Mesenteric fat pad (tissue), 1 donor: ENCODE results near the gene RPS23. TPM values are rescaled to one million over a fixed set of nuclear protein-coding genes. Genes with fewer than 3 reads are reported as not detected.
"Not testable (repeated sequence)": the region's sequence is repeated elsewhere in the genome, so short reads cannot be mapped to it uniquely, and the experiment has no call there.

Source experiments
- DNase-seq: peaks from one replicate; pipeline ENCODE4 v3.0.0-alpha.2; 2020; ENCODE audit warnings: low spot score
- total RNA-seq: library from RNA; stranded (reverse); fragmentation: NEBNext Ultra II Directional; extraction: Animal tissue kit (Norgen Biotek cat#: 25700); gene quantifications from one replicate; pipeline ENCODE4 v1.2.1, GENCODE V29; 2021
- donor health status: DM: yes; HTN: yes; CAD: no.

RPS23 gene
- total RNA-seq, 1 donor from 2014 or later, result 1,552 TPM

GRCh38 chr5:82290908-82291307 is 12.8 kb upstream of the RPS23 start:
- DNase-seq, result no peak

DNA sequence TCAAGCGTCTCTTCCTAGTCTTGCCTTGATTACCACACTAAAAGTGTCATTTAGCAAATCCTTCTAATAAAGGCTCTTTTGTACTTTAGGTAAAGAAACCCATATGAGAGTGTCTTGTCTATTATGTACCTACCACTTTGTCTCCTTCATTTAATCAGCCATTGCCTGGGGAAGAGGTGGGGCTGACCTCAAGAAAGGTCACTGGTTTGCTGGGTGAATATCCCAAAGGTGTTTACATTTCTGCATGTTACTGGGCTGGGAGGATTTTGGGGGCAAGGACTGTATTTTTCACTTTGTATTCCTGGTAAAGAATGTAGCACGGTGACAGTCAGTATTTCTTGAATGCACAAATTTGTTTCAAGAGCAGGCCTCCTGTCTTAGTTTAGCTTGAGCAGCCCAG is 11.9 kb upstream of the RPS23 start:
- no peak for DNase-seq

- no peak for DNase-seq
These were observed 9.5 kb upstream of the RPS23 start for GRCh38 chr5:82287625-82288024.

DNA sequence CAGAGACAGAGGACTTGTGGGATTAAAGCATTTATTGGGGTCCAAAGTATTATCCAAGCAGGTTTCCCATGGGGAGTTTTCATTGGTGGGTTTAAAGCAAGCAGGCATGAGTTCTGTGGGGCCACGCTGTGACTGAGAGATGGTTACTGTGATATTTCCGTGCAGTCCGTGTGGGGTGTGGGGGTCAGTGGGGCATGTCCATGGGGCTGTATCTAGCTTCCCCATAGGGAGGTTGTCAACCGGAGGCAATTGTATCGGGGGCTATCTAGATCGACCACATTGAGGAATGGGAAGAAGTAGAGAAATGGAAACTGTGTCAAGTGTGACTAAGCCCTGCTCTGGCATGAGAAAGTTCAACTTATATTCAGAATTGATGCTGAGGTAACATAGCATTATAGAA is 7.1 kb upstream of the RPS23 start:
- no peak for DNase-seq

- DNase-seq, result no peak
These were observed 5.7 kb upstream of the RPS23 start for GRCh38 chr5:82283893-82284292.

- no peak for DNase-seq
These were observed 687 bp upstream of the RPS23 start for GRCh38 chr5:82278711-82279370.

- no peak for DNase-seq
These were observed 554 bp downstream of the RPS23 start for GRCh38 chr5:82277613-82277986.

GRCh38 chr5:82276800-82277612 is 1.1 kb downstream of the RPS23 start:
- no peak for DNase-seq

GRCh38 chr5:82275216-82275664 is 2.9 kb downstream of the RPS23 start:
- no peak for DNase-seq

GRCh38 chr5:82274343-82275211 is 3.6 kb downstream of the RPS23 start:
- DNase-seq, result no peak

DNA sequence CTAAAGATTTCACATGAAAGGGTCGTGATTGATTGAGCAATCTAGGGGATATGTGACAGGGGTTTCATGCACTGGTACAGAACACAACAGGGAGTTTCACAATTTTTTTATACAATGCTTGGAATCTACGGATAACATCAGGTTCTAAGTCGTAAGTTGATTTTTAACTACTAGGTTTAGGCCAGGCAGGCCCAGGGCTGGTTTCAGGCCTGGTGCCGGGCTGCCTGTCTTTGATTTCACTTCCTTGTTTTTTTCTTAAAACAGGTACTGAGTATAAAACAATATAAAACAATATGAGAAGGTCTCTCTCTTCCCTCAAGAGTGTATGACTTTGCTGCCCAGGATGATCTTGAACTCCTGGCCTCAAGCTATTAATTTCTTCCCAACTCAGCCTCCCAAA is 4.7 kb downstream of the RPS23 start:
- not testable (repeated sequence) for DNase-seq

DNA sequence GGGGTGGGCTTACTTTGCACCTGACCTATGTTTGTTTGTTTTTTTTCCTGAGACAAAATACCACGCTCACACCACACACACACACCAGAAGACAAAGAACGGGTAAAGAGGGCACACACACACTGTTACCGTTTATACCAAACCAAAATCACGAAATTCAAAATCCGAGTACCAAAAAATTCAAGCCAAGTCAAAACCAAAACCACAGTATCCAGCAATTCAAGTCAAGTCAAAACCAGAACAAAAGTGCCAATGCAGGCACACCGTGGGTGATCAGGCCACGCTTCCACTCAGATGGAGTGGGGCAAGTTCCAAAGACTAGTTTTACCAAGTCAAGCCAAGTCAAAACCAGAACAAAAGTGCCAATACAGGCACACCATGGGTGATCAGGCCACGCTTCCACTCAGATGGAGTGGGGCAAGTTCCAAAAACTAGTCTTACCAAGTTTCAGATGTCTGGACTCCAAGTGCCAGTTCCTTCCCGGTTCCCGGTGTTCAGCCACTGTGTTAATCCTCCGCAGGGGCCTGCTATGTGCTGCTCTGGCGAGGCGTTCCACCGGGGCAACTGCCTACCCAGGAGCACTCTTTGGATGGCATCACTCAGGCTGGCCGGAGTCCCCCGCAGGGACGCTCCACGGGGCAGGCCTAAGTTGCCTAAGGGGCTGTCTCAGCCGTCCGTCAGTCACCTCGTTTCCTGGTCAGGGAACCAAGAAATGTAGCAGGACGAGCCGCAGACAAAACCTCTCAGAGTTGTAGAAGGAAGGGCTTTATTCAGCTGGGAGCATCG is 5.4 kb downstream of the RPS23 start:
- DNase-seq, result not testable (repeated sequence)

GRCh38 chr5:82269363-82269762 is 8.8 kb downstream of the RPS23 start:
- not testable (repeated sequence) for DNase-seq

DNA sequence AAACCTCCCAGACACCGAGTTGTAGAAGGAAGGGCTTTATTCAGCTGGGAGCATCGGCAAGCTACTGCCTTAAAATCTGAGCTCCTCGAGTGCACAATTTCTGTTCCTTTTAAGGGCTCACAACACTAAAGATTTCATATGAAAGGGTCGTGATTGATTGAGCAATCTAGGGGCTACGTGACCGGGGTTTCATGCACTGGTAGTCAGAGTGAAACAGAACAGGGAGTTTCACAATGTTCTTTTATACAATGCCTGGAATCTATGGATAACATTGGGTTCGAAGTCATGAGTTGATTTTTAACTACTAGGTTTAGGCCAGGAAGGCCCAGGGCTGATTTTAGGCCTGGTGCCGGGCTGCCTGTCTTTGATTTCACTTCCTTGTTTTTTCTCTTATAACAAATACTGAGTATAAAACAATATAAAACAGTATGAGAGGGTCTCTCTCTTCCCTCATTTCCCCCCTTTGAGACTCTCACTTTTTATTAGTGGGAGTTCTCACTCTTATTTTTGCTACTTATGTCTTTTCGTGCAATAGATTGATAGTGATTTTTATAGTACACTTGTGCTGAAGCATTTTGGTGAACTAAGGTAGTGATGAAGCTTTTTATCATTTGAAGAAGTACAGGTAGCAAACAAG is 10.7 kb downstream of the RPS23 start:
- not testable (repeated sequence) for DNase-seq

DNA sequence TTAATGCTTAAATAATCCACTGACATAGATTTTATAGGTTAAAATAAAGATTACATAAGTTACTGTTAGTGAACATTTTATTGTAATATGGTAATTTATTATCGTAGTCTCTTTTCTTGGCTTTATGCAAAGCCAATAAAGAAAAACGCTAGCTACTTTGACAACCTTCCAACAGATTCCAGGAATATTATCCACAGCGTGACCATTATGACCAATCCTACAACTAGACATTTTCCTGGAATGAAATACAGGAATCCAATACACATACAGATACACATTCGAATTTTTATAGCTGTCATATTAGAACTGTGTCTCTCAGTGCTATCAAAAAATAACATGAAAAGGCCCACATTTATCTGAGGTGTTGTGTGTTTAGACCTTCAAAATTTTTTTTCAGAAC is 13.1 kb downstream of the RPS23 start:
- DNase-seq, result no peak

DNA sequence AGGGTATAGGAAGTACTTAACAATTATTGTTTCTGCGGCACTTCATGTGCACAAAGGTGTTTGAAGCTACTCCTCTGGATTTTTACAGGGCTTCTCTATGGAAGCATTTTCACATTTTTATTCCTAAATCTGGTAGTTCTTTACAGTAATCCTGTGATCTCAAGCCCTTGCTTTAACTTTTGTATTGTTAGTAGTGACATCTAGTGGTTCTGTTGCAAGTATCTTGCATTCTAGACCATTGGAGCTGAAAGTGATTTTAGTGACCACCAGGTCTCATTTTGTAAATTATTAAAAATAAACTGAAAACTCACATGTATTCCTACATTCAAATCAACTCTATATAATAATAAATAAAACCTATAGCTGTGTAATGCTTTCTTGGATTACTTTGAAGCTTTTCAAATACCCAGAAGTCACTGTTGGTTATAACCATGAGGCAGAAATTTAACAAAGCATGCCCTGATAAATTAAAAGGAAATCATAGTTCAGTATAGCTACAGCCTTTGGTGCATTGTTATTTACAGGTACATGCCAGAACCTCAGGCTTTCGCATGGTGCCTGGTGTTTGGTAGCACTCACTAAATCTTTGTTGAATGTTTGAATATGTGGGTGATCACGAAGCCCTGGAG is 18.9 kb downstream of the RPS23 start:
- no peak for DNase-seq

GRCh38 chr5:82257729-82258128 is 20.4 kb downstream of the RPS23 start:
- DNase-seq, result no peak

- no peak for DNase-seq
These were observed 20.9 kb downstream of the RPS23 start for GRCh38 chr5:82257247-82257646.

- DNase-seq, result no peak
These were observed 22.3 kb downstream of the RPS23 start for GRCh38 chr5:82255844-82256243.

- DNase-seq, result no peak
These were observed 25.4 kb downstream of the RPS23 start for GRCh38 chr5:82252744-82253143.
